GM23338 (cell line): ENCODE data around the gene SHISAL1. TPM values are rescaled to one million over a fixed set of nuclear protein-coding genes. Genes with fewer than 3 reads are reported as not detected.

Experiments
- ATAC-seq: fragments of 200-7000 bp; cut with Tn5 transposase; 3 replicates; pipeline ENCODE4 v1.9.1; 2020
- DNase-seq: peaks from one replicate; pipeline ENCODE4 v3.0.0-alpha.2; 2015; ENCODE audit warnings: low spot score
- H2AFZ ChIP-seq: fragments of 200-600 bp; sonication (generic); 2 replicates; pipeline ENCODE4 v1.8.0; 2016; ENCODE audit warnings: antibody characterized with exemption, mild to moderate bottlenecking, moderate library complexity
- H3F3A ChIP-seq: fragments of 200-600 bp; sonication (generic); replicated peaks from 2 replicates; pipeline ENCODE4 v1.8.0; 2017; ENCODE audit warnings: antibody characterized with exemption, mixed run types, low read depth
- H3K27ac ChIP-seq: fragments of 200-600 bp; sonication (generic); 2 replicates; pipeline ENCODE4 v1.6.1; 2016; ENCODE audit warnings: low read depth
- H3K27me3 ChIP-seq: fragments of 200-600 bp; sonication (generic); 2 replicates; pipeline ENCODE4 v1.8.0; 2016; ENCODE audit warnings: mild to moderate bottlenecking, mixed run types, moderate library complexity; ENCODE audit not compliant: insufficient read depth
- H3K36me3 ChIP-seq: fragments of 200-600 bp; sonication (generic); 2 replicates; pipeline ENCODE4 v1.8.0; 2016; ENCODE audit warnings: mild to moderate bottlenecking; ENCODE audit not compliant: insufficient read depth
- H3K4me1 ChIP-seq: fragments of 200-600 bp; sonication (generic); 2 replicates; pipeline ENCODE4 v1.8.0; 2016; ENCODE audit warnings: mild to moderate bottlenecking, moderate library complexity; ENCODE audit not compliant: insufficient read depth
- H3K4me2 ChIP-seq: fragments of 200-600 bp; sonication (generic); 2 replicates; pipeline ENCODE4 v1.7.1; 2017; ENCODE audit warnings: mixed run types
- H3K4me3 ChIP-seq: fragments of 200-600 bp; sonication (generic); 2 replicates; pipeline ENCODE4 v1.6.1; 2016; ENCODE audit warnings: mixed run types
- H3K79me2 ChIP-seq: fragments of 200-600 bp; sonication (generic); replicated peaks from 2 replicates; pipeline ENCODE4 v1.8.0; 2017; ENCODE audit warnings: mild to moderate bottlenecking; ENCODE audit not compliant: insufficient read depth
- H3K9me2 ChIP-seq: fragments of 200-600 bp; sonication (generic); 2 replicates; pipeline ENCODE4 v1.8.0; 2017; ENCODE audit not compliant: insufficient read depth
- H4K20me1 ChIP-seq: fragments of 200-600 bp; sonication (generic); replicated peaks from 2 replicates; pipeline ENCODE4 v1.8.0; 2017; ENCODE audit warnings: mild to moderate bottlenecking; ENCODE audit not compliant: insufficient read depth
- H3K27ac Mint-ChIP-seq: 2 replicates; pipeline ENCODE4 v1.8.0; 2020; ENCODE audit warnings: inconsistent platforms, mild to moderate bottlenecking, moderate library complexity, mixed read lengths
- H3K27me3 Mint-ChIP-seq: 3 replicates; pipeline ENCODE4 v1.8.0; 2022; ENCODE audit warnings: low read depth, mild to moderate bottlenecking, moderate library complexity, mixed read lengths, inconsistent platforms; ENCODE audit not compliant: insufficient read depth, poor library complexity
- H3K36me3 Mint-ChIP-seq: 3 replicates; pipeline ENCODE4 v1.8.0; 2021; ENCODE audit warnings: low read depth, mild to moderate bottlenecking, inconsistent platforms, moderate library complexity, mixed read lengths
- H3K4me1 Mint-ChIP-seq: 3 replicates; pipeline ENCODE4 v1.8.0; 2020; ENCODE audit warnings: mild to moderate bottlenecking, inconsistent platforms, mixed read lengths
- H3K4me3 Mint-ChIP-seq: 3 replicates; pipeline ENCODE4 v1.8.0; 2021; ENCODE audit warnings: moderate library complexity, mild to moderate bottlenecking, inconsistent platforms, mixed read lengths
- H3K9me3 Mint-ChIP-seq: 3 replicates; pipeline ENCODE4 v1.8.0; 2020; ENCODE audit warnings: moderate library complexity, mild to moderate bottlenecking, inconsistent platforms, mixed read lengths
- CREB1 ChIP-seq: fragments of 250-450 bp; sonication (Bioruptor Pico); IDR thresholded peaks from 2 replicates; pipeline ENCODE4 v1.5.0; 2020; ENCODE audit warnings: low read depth, mild to moderate bottlenecking, moderate library complexity
- EZH2 ChIP-seq: fragments of 200-600 bp; sonication (generic); IDR thresholded peaks from one replicate; pipeline ENCODE4 v1.8.0; 2017; ENCODE audit warnings: antibody characterized with exemption, mild to moderate bottlenecking, low read depth; ENCODE audit not compliant: unreplicated experiment
- EZH2phosphoT487 ChIP-seq: fragments of 200-600 bp; sonication (generic); IDR thresholded peaks from one replicate; pipeline ENCODE4 v1.8.1; 2018; ENCODE audit warnings: antibody characterized with exemption; ENCODE audit not compliant: unreplicated experiment
- JUNB ChIP-seq: IDR thresholded peaks from one replicate; pipeline ENCODE4 v1.6.1; 2016; ENCODE audit warnings: antibody characterized with exemption; ENCODE audit not compliant: unreplicated experiment
- POLR2AphosphoS5 ChIP-seq: IDR thresholded peaks from 2 replicates; pipeline ENCODE4 v1.6.1; 2016; ENCODE audit warnings: antibody characterized with exemption, low read depth
- STAT1 ChIP-seq: IDR thresholded peaks from one replicate; pipeline ENCODE4 v1.6.1; 2016; ENCODE audit warnings: antibody characterized with exemption; ENCODE audit not compliant: unreplicated experiment
- ZNF114 ChIP-seq: fragments of 250-450 bp; sonication (Bioruptor Pico); IDR thresholded peaks from 2 replicates; pipeline ENCODE4 v1.5.0; 2020; ENCODE audit warnings: mild to moderate bottlenecking, moderate library complexity
- ZNF331 ChIP-seq: fragments of 250-450 bp; sonication (Bioruptor Pico); IDR thresholded peaks from 2 replicates; pipeline ENCODE4 v1.5.0; 2020; ENCODE audit warnings: low read depth, mild to moderate bottlenecking, moderate library complexity
- polyA plus RNA-seq: library from polyadenylated mRNA; unstranded; fragments of >200 nt; fragmentation: Nextera tagmentation; extraction: Ambion mirVana; gene quantifications from 2 replicates; pipeline ENCODE4 v1.2.1, GENCODE V29; 2016
- total RNA-seq: library from RNA; depleted of rRNA; stranded (reverse); fragments of >200 nt; shearing (Covaris generic); gene quantifications from 2 replicates; pipeline ENCODE4 v1.2.3, GENCODE V29; 2014
- TF ChIP-seq, protein P1 (sequence below): IDR thresholded peaks from 2 replicates; pipeline ENCODE4 v1.6.1; 2016; ENCODE audit warnings: antibody characterized with exemption
- TF ChIP-seq, protein P2 (sequence below): IDR thresholded peaks from one replicate; pipeline ENCODE4 v1.6.1; 2018; ENCODE audit warnings: antibody characterized with exemption; ENCODE audit not compliant: unreplicated experiment

Gene SHISAL1
- total and polyA plus RNA-seq, 2 experiments from 2014 or later, result 0.71 to 3.4 TPM

DNA sequence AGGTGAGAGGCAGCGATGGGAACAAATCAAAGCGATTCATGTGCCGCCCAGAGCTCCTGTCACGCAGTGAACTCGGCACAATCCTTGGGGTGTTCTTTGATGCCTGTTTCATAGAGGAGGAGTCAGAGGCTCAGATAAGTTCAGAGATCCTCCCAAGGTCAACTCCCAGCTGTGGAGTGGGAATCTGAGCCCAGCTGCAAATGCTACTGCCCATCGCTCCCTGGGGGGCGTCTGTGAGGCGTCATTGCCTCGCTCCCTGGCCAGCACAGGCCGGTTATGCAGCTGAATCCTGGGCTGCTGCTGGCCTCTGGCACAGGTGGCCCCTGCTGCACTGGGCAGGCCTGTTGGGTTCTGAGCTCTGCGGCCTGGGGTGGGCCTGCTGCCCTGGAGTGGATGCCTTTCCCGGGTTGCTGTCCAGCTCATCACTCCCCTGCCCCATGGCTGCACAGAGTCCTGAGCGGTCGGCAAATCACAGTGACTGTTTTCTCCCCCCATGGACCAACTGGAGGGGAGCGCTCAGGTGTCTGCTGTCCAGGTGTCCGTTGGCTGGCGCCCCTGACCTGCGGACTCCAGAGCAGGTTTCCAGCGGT lies 36.3 kb upstream of the SHISAL1 start (continued):
- TF ChIP-seq, protein P1, sequence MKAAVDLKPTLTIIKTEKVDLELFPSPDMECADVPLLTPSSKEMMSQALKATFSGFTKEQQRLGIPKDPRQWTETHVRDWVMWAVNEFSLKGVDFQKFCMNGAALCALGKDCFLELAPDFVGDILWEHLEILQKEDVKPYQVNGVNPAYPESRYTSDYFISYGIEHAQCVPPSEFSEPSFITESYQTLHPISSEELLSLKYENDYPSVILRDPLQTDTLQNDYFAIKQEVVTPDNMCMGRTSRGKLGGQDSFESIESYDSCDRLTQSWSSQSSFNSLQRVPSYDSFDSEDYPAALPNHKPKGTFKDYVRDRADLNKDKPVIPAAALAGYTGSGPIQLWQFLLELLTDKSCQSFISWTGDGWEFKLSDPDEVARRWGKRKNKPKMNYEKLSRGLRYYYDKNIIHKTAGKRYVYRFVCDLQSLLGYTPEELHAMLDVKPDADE, result no peak
- TF ChIP-seq ZNF331, result no peak

DNA sequence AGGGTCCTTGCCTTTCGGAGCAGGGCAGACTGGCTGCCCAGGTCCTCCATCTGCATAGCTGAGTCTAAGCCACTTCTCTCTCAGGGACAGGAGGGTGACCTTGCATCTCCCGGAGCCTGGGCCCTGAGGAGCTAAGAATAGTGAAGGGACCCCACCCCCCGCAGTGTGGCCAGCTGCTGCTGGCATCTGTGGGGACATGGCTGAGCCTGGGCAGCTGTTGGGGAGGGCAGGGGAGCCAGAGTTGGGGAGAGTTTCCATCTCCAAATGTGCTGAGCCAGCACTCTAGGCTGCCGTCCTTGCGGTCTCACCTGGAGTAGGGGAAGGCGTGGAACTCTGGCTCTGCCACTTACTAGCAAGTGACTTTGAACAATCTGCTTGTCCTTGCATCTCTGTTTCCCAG lies 34.8 kb upstream of the SHISAL1 start:
- H3K27me3 ChIP-seq, result no peaks in the 10 kb centered on the region
- no peak overlapping the region for H3K4me3 ChIP-seq
- no peak overlapping the region for H2AFZ ChIP-seq
- no peaks in the 10 kb centered on the region for H3K79me2 ChIP-seq
- Mint-ChIP-seq H3K4me3 (no peak overlapping the region), H3K36me3 (no peaks in the 10 kb centered on the region; the same call in 2 of the 3 replicates), H3K27ac (no peak overlapping the region), H3K27me3 (peaks cover 10% of the 10 kb centered on the region), H3K4me1 (peaks cover 20% of the 10 kb centered on the region), H3K9me3 (no peaks in the 10 kb centered on the region)
- ATAC-seq (no peak), DNase-seq (no peak)
- H3K27ac ChIP-seq, result no peak overlapping the region
- no peaks in the 10 kb centered on the region for H3K9me2 ChIP-seq
- no peak overlapping the region for H3K4me2 ChIP-seq
- H3F3A ChIP-seq, result no peaks in the 10 kb centered on the region
- no peaks in the 10 kb centered on the region for H4K20me1 ChIP-seq
- TF ChIP-seq, protein P2, sequence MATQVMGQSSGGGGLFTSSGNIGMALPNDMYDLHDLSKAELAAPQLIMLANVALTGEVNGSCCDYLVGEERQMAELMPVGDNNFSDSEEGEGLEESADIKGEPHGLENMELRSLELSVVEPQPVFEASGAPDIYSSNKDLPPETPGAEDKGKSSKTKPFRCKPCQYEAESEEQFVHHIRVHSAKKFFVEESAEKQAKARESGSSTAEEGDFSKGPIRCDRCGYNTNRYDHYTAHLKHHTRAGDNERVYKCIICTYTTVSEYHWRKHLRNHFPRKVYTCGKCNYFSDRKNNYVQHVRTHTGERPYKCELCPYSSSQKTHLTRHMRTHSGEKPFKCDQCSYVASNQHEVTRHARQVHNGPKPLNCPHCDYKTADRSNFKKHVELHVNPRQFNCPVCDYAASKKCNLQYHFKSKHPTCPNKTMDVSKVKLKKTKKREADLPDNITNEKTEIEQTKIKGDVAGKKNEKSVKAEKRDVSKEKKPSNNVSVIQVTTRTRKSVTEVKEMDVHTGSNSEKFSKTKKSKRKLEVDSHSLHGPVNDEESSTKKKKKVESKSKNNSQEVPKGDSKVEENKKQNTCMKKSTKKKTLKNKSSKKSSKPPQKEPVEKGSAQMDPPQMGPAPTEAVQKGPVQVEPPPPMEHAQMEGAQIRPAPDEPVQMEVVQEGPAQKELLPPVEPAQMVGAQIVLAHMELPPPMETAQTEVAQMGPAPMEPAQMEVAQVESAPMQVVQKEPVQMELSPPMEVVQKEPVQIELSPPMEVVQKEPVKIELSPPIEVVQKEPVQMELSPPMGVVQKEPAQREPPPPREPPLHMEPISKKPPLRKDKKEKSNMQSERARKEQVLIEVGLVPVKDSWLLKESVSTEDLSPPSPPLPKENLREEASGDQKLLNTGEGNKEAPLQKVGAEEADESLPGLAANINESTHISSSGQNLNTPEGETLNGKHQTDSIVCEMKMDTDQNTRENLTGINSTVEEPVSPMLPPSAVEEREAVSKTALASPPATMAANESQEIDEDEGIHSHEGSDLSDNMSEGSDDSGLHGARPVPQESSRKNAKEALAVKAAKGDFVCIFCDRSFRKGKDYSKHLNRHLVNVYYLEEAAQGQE, result no peak
- no peak for TF ChIP-seq POLR2AphosphoS5
- no peak for TF ChIP-seq EZH2phosphoT487
- no peak for TF ChIP-seq STAT1
- no peak for TF ChIP-seq JUNB
- H3K36me3 ChIP-seq, result no peaks in the 10 kb centered on the region
- H3K4me1 ChIP-seq, result no peaks in the 10 kb centered on the region

DNA sequence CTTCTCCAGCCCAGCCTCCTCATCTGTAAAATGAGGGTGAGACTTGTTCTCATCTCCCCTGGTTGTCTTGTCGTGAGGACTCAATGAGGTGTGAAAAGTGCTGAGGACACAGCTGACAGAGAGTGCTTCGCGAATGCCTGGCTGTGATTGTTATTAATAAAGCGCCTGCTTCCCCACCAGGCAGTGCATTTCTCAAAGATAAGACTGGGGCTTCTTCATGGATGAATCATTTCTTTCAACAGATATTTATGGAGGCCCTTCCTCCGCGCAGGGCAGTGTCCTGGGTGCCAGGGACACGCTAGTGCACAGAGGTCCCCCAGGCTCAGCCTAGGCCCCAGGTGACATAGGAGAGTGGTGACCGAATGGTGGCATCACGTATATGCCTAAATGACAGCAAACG lies 34.3 kb upstream of the SHISAL1 start:
- peaks cover 10% of the 10 kb centered on the region for H3K27me3 Mint-ChIP-seq
- H3K9me2 ChIP-seq, result no peaks in the 10 kb centered on the region
- H3K4me3 ChIP-seq, result no peak overlapping the region
- no peak overlapping the region for H2AFZ ChIP-seq
- peaks cover 17% of the 10 kb centered on the region for H3K4me1 Mint-ChIP-seq
- H3K36me3 Mint-ChIP-seq, result no peaks in the 10 kb centered on the region; the same call in 2 of the 3 replicates
- H3K36me3 ChIP-seq, result no peaks in the 10 kb centered on the region
- H3K27me3 ChIP-seq, result no peaks in the 10 kb centered on the region
- no peak overlapping the region for H3K27ac Mint-ChIP-seq
- H3K79me2 ChIP-seq, result no peaks in the 10 kb centered on the region
- no peaks in the 10 kb centered on the region for H3K9me3 Mint-ChIP-seq
- DNase-seq (no peak), ATAC-seq (no peak)
- no peak overlapping the region for H3K4me3 Mint-ChIP-seq
- no peaks in the 10 kb centered on the region for H3F3A ChIP-seq
- H3K4me2 ChIP-seq, result no peak overlapping the region
- no peaks in the 10 kb centered on the region for H4K20me1 ChIP-seq
- H3K4me1 ChIP-seq, result no peaks in the 10 kb centered on the region
- no peak for TF ChIP-seq POLR2AphosphoS5
- no peak for TF ChIP-seq ZNF114
- TF ChIP-seq, protein P1, result no peak
- no peak for TF ChIP-seq CREB1 (CRISPR knock-in tag)
- TF ChIP-seq EZH2, result no peak
- TF ChIP-seq, protein P2, result no peak
- TF ChIP-seq STAT1, result no peak
- no peak overlapping the region for H3K27ac ChIP-seq
